Loucy (cell line): ENCODE measurements around the gene CHST11.

Experiments
- CTCF ChIP-seq: fragments of 200-600 bp; sonication (generic); conservative IDR thresholded peaks from 2 replicates; pipeline ENCODE4 v1.5.1; 2014; ENCODE audit warnings: mild to moderate bottlenecking, antibody characterized with exemption, low read length
- EZH2phosphoT487 ChIP-seq: fragments of 200-600 bp; IDR thresholded peaks from 2 replicates; pipeline ENCODE4 v1.6.1; 2018; ENCODE audit warnings: antibody characterized with exemption, mild to moderate bottlenecking, moderate library complexity, borderline replicate concordance

GRCh38 chr12:104685366-104685765, 228.6 kb downstream of the CHST11 start:
- TF ChIP-seq CTCF (no peak), EZH2phosphoT487 (no peak)
